ENCODE results near the gene PCYT1B.
"Not testable (repeated sequence)": the region's sequence is repeated elsewhere in the genome, so short reads cannot be mapped to it uniquely, and the experiment has no call there.

PCYT1B gene

GRCh38 chrX:24646006-24646405, 1.1 kb downstream of the PCYT1B start:
- no peak for DNase-seq (ENCODE audit: low spot score)

DNA sequence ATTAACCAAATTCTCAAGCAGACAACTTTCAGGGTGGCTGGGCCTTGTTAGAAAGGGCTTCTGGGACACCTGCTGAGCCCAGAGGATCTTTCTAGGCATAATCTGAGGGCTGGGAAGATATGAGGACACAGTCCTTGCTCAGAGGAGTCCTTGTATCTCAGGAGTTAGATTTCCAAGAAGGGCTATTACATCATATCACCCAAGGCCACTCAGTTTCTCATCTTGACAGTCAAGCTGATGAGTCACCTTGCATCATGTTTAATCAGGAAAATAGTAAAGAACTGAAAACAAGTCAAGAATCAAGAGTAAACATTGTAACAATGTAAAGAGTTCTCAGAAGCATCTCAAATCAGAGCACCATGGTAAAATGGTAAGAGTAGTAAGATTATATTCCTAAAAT, 4.0 kb downstream of the PCYT1B start:
- DNase-seq (ENCODE audit: low spot score) = no peak

- no peak for DNase-seq (ENCODE audit: low spot score)
Measured at GRCh38 chrX:24629701-24630100, 17.4 kb downstream of the PCYT1B start.

GRCh38 chrX:24619647-24620046, 27.5 kb downstream of the PCYT1B start:
- no peak for DNase-seq (ENCODE audit: low spot score)

DNA sequence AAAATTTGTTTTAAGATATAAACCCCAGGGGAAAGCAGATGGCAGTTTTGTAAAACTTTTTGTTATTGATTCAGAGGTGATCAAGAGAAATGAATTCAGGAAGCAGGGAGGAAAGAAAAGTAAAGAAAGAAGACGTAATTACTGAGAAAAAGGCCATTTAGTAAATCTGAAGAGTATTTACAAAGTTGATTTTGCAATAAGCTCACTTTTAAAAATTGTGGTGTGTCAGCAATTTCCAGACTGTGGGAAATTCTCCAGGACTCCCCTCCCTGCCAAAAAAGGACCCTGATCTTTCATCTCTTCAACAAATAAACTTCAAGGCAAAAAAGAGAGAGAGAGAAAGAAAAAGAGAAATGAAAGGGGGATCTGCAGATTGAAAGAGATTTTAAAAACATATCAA, 36.6 kb downstream of the PCYT1B start:
- no peak for DNase-seq (ENCODE audit: low spot score)

GRCh38 chrX:24607616-24608015, 39.5 kb downstream of the PCYT1B start:
- no peak for DNase-seq (ENCODE audit: low spot score)

DNA sequence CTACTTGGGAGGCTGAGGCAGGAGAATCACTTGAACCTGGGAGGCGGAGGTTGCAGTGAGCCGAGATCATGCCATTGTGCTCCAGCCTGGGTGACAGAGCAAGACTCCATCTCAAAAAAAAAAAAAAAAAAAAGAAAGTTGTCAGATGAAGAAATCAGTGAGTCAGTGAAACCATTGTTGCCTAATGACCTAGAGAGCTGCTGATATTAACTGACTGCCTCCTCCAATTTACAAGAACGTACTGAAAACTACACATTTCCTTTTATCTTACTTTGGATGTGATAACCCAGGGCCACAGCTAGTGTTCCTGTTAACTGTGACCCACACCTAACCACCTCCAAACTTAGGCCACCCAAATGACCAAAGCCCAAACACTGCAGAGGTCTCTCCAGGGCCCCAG, 41.2 kb downstream of the PCYT1B start:
- not testable (repeated sequence) for DNase-seq (ENCODE audit: low spot score)

GRCh38 chrX:24603191-24603590, 44.0 kb downstream of the PCYT1B start:
- DNase-seq (ENCODE audit: low spot score) = no peak

GRCh38 chrX:24601858-24602257, 45.3 kb downstream of the PCYT1B start:
- no peak for DNase-seq (ENCODE audit: low spot score)

- DNase-seq (ENCODE audit: low spot score) = no peak
Measured at GRCh38 chrX:24594501-24594900, 52.6 kb downstream of the PCYT1B start.

DNA sequence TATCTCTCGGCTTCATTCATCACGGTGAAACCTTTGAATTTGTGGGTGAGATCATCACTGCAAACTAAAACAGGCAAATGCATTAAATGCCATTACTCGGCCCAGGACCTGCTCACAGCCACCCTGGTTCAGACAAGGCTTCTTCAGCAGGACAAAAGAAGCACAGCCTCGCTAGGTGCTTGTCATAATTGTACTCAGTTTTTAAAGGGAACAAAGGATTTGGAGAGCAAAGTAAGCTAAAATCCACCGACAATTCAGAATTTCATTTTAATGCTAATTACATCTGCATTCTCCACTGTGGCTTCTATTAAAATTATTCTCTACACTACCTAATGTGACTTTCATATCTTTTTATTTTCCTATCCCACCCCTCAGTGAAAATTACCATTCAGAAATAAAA, 57.0 kb downstream of the PCYT1B start:
- DNase-seq (ENCODE audit: low spot score) = no peak

GRCh38 chrX:24577091-24577490, 70.1 kb downstream of the PCYT1B start:
- no peak for DNase-seq (ENCODE audit: low spot score)

DNA sequence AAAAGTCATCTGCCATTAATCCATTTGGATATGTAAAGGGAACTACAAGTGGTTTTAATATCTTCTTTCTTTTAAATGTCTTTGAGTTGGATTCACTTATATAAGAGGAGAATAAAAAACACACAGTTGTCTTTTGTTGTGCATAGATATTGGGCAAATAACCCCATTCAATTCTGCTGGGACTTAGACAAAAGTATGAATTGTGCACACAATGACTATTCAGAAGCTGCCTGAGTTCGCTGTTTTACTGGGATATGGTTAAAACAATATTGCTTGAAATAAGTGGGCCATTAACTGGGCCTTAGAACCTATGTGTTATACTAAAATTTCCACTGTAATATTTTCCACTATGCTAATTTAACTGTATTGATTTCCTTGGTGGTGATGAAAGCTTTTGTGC, 71.7 kb downstream of the PCYT1B start:
- DNase-seq (ENCODE audit: low spot score) = no peak

DNA sequence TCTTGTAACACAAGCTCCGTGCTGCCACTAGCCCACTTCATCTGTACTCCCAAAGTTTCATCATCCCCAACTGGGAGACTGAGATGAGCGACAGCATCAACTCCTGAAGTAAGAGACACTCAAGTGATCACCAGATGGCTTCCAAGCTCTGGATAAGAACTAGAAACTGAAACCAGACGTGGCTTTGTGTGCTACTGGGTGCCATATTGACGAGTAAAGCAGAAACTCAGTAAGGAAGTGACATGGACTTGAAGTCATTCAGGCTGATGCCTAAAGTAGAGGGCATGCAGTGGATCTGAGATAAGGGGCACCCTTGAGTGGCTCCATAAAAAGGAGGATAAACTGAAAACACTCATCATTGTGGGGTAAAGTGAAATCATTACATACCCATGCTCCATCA, 72.4 kb downstream of the PCYT1B start:
- no peak for DNase-seq (ENCODE audit: low spot score)

- DNase-seq (ENCODE audit: low spot score) = no peak
Measured at GRCh38 chrX:24567169-24567568, 80.0 kb downstream of the PCYT1B start.

GRCh38 chrX:24566240-24566639, 80.9 kb downstream of the PCYT1B start:
- no peak for DNase-seq (ENCODE audit: low spot score)

DNA sequence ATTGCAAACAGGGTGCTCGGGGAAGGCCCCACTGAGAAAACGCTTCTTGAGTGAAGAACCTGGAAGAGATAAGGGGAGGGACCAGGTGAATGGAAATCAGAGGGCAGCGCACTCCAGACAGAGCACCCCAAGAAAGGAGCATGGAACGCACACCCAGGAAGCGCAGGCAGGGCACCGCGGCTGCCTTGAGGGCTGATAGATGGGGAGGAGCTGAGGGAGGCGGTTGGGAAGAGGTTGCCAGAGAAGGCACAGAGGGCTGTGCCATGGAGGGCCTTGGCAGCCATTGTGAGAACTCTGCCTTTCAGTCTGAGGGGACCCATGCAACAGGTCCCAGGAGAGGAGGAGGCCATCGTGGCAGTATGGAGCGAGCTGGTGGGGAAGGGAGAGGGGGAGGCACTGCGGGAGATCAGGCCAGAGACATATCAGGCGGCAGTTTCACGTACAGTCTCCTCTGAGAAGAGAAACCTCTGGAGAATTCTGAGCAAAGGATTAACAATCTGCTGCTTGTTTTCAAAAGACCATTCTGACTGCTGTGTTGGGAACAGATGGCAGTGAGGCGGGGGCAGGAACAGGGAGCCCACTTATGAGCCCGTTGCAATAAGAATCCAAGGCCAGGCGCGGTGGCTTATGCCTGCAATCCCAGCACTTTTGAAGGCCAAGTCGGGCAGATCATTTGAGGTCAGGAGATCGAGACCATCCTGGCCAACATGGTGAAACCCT, 83.7 kb downstream of the PCYT1B start:
- no peak for DNase-seq (ENCODE audit: low spot score)

- no peak for DNase-seq (ENCODE audit: low spot score)
Measured at GRCh38 chrX:24561121-24561520, 86.0 kb downstream of the PCYT1B start.

- DNase-seq (ENCODE audit: low spot score) = no peak
Measured at GRCh38 chrX:24553011-24553410, 94.1 kb downstream of the PCYT1B start.

GRCh38 chrX:24550166-24550565, 97.0 kb downstream of the PCYT1B start:
- no peak for DNase-seq (ENCODE audit: low spot score)

GRCh38 chrX:24547961-24548360, 99.2 kb downstream of the PCYT1B start:
- DNase-seq (ENCODE audit: low spot score) = no peak

DNA sequence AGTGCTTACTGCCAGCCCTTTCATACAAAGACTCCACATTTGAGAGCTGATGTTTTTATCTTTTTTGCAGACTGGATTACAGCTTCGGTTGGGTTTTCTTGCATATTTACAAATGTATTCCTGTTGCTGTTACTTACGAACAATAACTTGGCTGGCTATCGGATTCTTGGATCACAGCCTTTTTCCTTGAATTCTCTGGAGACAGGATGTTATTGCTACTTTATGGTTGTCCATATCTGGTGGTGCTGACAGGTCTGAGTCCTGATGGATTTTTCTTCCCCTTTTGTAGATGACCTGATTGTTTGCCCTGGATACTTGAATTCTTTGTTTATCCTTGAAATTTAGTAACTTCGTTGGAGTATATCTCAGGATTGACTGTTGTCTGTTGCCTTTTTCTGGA, 104.4 kb downstream of the PCYT1B start:
- no peak for DNase-seq (ENCODE audit: low spot score)

DNA sequence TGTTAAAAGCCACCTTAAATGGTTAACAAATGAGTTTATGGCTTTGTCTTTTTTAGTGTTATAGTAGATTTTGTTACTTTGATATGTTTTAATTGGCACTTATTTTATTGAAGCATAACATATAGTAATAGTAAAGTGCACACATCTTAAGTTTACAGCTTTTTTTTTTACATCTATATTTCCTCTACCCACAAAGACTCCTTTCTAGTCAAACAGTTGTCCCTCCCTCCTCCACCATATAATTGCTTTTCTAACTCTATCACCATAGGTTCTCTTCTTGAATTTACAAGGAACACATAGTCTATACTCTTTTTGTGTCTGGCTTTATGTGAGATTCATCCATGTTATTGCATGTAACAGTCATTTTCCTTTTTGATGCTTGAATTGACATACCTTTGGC, 110.6 kb downstream of the PCYT1B start:
- no peak for DNase-seq (ENCODE audit: low spot score)

DNA sequence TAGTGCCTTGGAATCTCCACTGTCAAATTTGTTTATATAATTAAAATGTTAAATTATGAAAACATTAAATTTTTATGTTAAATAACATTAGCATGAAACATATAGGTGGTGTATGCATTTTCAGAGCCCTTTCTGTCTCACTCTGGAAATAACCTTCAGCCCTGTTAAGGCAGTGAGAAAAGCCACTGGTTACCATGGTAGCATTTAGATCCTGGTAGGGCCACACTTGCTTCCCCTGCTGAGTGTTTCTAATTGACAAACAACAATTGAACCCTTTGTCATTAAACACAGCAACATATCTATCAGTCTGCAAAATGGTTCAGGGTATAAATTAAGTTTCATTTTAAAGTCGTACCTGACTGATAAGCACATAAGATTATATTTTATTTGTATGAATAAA, 118.5 kb downstream of the PCYT1B start:
- no peak for DNase-seq (ENCODE audit: low spot score)

DNA sequence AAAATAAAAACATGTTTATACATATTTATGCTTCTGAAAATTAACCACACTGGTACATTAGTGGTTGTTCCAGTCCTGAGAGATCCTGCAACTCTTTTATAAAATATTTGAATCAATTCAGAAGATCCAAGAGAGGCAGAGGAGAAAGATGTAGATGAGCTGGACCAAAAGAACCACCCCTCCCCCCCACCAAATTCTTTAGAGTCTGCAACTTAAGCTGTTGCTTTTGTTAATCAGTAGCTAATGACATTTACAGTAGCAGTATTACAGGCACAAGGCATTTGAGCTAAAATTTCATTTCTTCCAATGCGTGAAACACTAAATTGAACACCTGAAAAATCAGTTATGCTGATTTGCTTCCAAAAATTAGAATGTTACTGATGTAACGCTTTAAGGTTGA, 120.5 kb downstream of the PCYT1B start:
- no peak for DNase-seq (ENCODE audit: low spot score)
